Activated naive CD4-positive, alpha-beta T cell treated with anti-CD3 and anti-CD28 coated beads, Interleukin-2, amount 50 U/mL, for 72 hours (primary cell): ENCODE results near the gene KRTAP12-4. TPM values are rescaled to one million over a fixed set of nuclear protein-coding genes. Genes with fewer than 3 reads are reported as not detected.
"Not testable (repeated sequence)": the region's sequence is repeated elsewhere in the genome, so short reads cannot be mapped to it uniquely, and the experiment has no call there.

Experiments
- ATAC-seq, 2 donors: fragments of 150-1000 bp; cut with Tn5 transposase; 2 replicates each; pipeline ENCODE4 v1.10.0; 2021; ENCODE audit warnings: mild to moderate bottlenecking in 2 of 2, moderate library complexity in 2 of 2
- DNase-seq, 2 donors: peaks; one replicate each; pipeline ENCODE4 v3.0.0; 2021 to 2022; ENCODE audit warnings: low spot score in 2 of 2
- H3K27ac Mint-ChIP-seq, 2 donors: one replicate each; pipeline ENCODE4 v1.8.0; 2022; ENCODE audit warnings: mild to moderate bottlenecking in 2 of 2, mixed read lengths in 2 of 2
- H3K36me3 Mint-ChIP-seq, 2 donors: one replicate each; pipeline ENCODE4 v1.8.0; 2022; ENCODE audit warnings: mixed read lengths in 2 of 2
- H3K9me3 Mint-ChIP-seq, 2 donors: one replicate each; pipeline ENCODE4 v1.8.0; 2022; ENCODE audit warnings: mixed read lengths in 2 of 2
- total RNA-seq, 2 donors: library from RNA; stranded (reverse); gene quantifications; one replicate each; pipeline ENCODE4 v1.2.3, GENCODE V29; 2022

The KRTAP12-4 gene
- total RNA-seq, 2 donors from 2014 or later = not detected

DNA sequence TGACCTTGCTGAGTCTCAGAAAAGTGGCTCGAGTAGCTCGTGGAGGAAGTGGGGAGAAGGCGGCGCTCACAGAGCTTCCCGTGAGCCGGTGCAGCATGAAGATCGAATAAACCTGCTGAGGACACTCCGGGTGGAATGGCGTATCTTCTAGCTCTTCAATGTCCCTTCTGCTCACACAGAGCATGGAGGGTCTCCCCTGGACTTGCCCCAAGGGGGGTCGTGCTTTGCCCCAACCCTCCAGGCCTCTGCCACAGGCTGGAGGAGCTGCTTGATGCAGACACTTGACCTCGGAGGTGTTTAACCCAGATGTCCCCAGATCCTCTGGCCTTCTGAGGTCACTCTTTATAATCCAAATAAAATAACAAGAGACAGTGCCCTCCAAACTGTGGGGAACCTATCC, 40.3 kb upstream of the KRTAP12-4 start:
- ATAC-seq (no peak), DNase-seq (peak in 1 of 2 donors; percentile 35)
- no peak overlapping the region for H3K27ac Mint-ChIP-seq
- peaks cover 0 to 10% of the 10 kb centered on the region in 2 donors for H3K36me3 Mint-ChIP-seq
- H3K9me3 Mint-ChIP-seq = peaks cover 7 to 13% of the 10 kb centered on the region in 2 donors

DNA sequence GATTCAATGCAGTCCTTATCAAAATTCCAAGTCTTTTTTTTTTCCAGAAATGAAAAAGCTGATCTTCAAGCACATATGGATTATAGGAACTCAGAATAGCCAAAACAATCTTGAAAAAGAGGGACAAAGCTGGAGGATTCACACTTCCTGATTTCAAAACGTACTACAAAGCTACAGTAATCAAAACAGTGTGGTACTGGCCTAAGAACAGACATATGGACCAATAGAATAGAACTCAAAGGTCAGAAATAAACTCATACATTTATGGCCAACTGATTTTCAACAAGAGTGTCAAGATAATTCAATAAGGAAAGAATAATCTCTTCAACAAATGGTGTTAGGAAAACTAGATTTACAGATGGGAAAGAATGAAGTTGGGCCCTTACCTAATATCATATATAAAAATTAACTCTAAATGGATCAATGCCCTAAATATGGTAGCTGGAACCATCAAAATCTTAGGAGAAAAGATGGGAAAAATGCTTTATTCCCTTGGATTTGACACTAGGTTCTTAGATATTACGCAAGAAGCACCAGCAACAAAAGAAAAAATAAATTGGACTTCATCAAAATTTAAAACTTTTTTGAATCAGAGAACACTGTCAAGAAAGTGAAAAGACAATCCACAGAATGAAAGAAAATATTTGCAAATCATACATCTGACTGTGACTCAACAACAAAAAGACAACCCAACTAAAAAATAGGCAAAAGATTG, 38.5 kb upstream of the KRTAP12-4 start:
- H3K9me3 Mint-ChIP-seq = peaks cover 7 to 13% of the 10 kb centered on the region in 2 donors
- H3K36me3 Mint-ChIP-seq = peaks cover 0 to 10% of the 10 kb centered on the region in 2 donors
- no peak for DNase-seq
- ATAC-seq = no peak
- H3K27ac Mint-ChIP-seq = no peak overlapping the region

DNA sequence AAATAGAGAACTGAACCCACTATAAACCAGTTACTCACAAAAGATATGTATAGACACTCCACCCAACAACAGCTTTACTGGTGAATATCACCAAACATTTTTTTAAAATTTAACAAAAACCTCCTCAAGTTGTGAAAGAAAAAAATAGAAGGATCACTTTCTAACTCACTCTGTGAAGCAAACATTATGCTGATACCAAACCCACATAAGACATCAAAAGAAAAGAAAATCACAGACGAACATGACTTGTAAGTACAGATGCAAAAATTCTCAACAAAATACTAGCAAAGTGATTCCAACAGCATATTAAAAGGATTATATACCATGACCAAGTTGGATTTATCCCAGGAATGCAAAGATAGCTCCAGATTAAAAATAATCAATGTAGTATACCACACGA, 37.2 kb upstream of the KRTAP12-4 start:
- H3K27ac Mint-ChIP-seq = no peak overlapping the region
- DNase-seq = no peak
- H3K9me3 Mint-ChIP-seq = peaks cover 7 to 13% of the 10 kb centered on the region in 2 donors
- ATAC-seq = no peak
- H3K36me3 Mint-ChIP-seq = peaks cover 0 to 10% of the 10 kb centered on the region in 2 donors

DNA sequence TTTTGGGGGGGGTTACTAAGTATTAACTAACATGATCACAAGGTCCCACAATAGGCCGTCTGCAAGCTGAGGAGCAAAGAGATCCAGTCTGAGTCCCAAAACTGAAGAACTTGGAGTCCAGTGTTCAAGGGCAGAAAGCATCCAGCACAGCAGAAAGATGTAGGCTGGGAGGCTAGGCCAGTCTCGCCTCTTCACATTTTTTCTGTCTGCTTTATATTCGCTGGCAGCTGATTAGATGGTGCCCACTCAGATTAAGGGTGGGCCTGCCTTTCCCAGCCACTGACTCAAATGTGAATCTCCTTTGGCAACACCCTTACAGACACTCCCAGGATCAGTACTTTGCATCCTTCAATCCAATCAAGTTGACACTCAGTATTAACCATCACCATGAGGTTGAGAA, 35.3 kb upstream of the KRTAP12-4 start:
- not testable (repeated sequence) for ATAC-seq, DNase-seq, H3K27ac Mint-ChIP-seq
- Mint-ChIP-seq H3K9me3 (peaks cover 7 to 13% of the 10 kb centered on the region in 2 donors), H3K36me3 (peaks cover 0 to 10% of the 10 kb centered on the region in 2 donors)

DNA sequence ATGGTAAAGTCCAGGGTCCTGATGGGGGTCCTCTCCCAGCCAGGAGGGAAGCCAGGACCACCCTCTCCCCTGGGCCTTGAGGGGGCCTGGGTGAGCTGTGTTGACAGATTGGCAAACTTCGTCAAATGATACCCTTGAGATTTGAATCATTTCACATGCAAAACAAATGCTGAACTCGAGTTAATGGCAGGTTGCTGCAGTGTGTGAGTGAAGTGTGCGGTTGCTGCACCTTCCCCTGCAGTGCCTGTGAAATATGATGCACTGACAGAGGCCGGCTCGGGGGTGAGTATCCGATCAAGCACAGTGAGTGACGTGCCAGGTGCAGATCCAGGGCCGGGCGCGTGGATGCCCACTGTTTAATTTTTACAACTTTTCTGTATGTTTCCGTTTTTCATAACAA, 33.2 kb upstream of the KRTAP12-4 start:
- Mint-ChIP-seq H3K36me3 (peaks cover 0 to 5% of the 10 kb centered on the region in 2 donors), H3K27ac (peak overlapping the region in 1 of 2 donors; percentile 90), H3K9me3 (peaks cover 3 to 4% of the 10 kb centered on the region in 2 donors)
- DNase-seq (no peak), ATAC-seq (no peak)

DNA sequence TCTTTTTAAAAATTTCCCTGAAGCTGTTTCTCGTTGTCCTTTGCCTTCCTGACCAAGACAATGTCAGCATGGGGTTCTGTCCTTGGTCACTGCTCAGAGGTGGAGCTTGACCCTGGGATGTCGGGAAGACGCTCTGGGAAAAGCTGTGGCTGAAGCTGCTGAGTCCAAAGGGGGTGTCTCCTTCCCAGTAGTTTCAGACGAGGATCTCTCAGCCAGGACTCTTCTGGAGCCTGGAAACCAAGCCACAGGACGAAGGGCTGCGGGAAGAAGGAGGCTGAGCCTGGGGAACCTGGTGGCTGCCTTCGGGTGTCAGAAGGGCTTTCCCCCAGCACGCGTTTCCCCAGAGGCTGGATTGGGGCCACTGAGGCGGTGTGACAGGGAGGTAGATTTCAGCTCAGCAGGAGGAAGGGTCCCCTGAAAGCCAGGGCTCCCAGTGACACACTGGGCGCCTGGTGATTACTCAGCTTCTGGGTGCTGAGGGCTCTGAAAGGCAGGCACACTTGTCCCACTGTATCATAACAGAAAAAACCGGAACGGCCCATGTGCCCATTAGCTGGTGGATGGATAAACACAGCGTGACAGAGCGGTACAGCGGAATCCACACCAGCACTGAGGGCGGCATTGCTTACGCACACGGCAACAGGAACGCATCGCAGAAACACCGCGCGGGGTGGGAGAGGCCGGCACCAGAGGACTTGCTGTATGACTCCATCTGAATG, 32.5 kb upstream of the KRTAP12-4 start:
- Mint-ChIP-seq H3K9me3 (no peaks in the 10 kb centered on the region), H3K36me3 (no peaks in the 10 kb centered on the region), H3K27ac (peak overlapping the region; percentile 8 to 41)
- ATAC-seq (no peak), DNase-seq (no peak)

DNA sequence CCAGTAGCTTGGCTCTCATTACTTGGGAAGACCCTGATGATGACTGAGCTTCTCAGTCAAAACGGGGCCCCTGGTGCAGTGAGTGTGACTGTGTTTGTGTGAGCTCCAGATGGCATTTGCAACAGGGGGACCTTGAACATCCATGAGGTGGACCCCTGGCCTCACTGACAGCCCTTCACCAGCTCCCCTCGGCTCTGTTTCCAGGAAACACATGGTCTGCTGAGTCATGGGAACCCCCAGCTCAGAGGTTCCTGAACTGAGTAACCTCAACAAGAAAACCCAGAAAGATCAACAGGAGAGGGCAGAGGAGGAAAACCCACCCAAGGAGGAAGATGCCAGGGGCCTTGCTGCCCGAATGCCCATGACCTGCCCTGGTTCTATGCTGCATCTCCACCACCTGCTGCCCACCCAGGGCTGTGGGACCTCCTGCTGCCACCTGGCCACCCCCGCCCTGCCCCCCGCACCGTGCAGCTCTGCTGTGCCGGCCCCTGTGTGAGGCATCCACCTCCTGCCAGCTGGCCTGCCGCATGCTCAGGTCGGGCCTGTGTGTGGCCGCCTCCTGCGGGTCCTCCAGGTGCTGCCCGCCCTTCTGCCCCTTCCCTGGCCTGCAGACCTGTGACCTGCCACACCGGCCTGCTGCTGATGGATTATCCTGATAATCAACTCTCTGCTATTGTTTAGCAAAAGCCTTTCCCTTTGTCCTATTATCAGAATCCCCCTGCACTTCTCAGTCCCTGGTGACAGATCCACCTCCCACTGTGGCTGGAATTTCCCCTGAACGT, 31.7 kb upstream of the KRTAP12-4 start:
- DNase-seq = no peak
- peak; percentile 14 to 30 for ATAC-seq
- peak overlapping the region; percentile 8 to 76 for H3K27ac Mint-ChIP-seq

DNA sequence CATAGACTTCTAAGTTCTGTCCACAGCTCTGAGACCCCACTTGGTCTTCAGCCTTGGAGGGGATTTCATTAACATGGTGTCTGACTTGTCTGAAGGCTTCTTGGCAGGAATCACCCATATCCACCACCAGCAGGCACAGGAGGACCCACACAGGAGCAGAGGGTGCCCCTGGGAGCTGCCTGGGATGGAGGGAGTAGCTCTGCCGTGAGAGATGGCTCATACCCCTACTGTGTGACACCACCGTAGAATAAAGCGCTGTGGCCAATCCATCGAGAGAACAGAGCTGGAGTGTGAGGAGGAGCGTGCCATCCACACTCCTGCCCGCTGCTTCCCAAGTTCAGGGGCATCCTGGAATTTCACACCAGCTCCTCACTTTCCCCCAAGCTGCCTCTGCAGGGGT, 30.6 kb upstream of the KRTAP12-4 start:
- DNase-seq, ATAC-seq, H3K36me3 Mint-ChIP-seq, H3K9me3 Mint-ChIP-seq, H3K27ac Mint-ChIP-seq: not testable (repeated sequence)

More for the DNA sequence above, 31.7 kb upstream of the KRTAP12-4 start:
- H3K36me3 Mint-ChIP-seq = no peaks in the 10 kb centered on the region
- H3K9me3 Mint-ChIP-seq = no peaks in the 10 kb centered on the region

DNA sequence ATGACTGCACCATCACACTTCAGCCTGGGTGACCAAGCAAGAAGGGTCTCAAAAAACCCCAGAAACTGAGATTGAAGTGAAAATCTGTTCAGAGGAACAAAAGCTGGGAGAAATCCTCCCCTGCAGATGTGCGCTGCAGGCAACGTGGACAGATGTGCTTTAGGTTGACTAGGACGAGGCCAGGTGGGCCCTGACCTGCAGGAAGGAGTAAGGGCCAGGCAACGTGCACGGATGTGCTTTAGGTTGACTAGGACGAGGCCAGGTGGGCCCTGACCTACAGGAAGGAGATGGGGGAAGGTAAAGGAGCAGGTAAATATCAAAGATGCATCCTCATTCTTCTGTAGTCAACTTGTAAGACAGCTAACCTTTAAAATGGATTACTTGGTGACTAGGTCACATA, 30.0 kb upstream of the KRTAP12-4 start:
- Mint-ChIP-seq H3K36me3 (no peaks in the 10 kb centered on the region), H3K9me3 (no peaks in the 10 kb centered on the region), H3K27ac (peak overlapping the region in 1 of 2 donors; percentile 7)
- DNase-seq (no peak), ATAC-seq (no peak)

DNA sequence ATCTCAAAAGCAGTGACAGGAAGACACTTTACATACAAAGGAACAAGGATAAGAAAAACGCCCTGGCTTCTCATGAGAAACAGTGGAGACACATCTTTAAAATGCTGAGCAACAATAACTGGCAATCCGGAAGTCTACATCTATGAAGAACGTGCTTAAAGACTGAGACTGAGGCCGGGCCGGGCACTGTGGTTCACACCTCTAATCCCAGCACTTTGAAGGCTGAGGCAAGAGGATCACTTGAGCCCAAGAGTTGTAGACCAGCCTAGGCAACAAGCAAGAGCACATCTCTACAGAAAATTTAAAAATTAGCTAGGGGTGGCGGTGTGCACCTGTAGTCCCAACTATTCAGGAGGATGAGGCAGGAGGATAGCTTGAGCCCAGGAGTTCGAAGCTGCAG, 29.6 kb upstream of the KRTAP12-4 start:
- no peak for ATAC-seq
- H3K9me3 Mint-ChIP-seq = no peaks in the 10 kb centered on the region
- no peaks in the 10 kb centered on the region for H3K36me3 Mint-ChIP-seq
- DNase-seq = no peak
- peak overlapping the region in 1 of 2 donors; percentile 7 for H3K27ac Mint-ChIP-seq

DNA sequence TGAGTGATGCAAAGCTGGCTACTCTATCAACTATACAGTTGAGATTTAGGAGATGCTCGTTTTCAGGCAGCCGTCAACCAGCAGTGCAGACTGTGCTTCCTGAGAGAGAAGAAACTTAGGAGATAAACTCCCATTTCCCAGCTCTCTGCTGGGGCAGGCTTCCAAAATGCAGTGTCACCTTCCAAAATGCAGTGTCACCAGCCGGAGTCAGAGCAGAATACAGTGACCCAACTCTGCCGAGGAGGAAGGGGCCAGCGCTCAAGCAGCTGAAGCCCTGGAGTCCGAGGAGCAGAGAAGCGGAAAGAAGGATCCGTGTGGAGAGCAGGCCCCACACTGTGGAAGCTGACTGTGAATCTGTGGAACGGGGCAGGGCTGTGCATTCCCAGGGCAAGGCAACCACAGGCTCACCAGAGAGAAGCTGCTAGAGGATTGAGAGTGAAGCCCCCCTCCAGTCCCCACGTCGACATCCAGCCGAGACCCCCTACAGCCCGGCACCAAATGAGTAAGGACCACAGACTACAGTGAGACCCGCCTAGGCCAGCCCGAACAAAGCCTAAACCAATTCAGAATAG, 28.2 kb upstream of the KRTAP12-4 start:
- H3K36me3 Mint-ChIP-seq = no peaks in the 10 kb centered on the region
- H3K9me3 Mint-ChIP-seq = no peaks in the 10 kb centered on the region
- peak overlapping the region in 1 of 2 donors; percentile 14 for H3K27ac Mint-ChIP-seq
- DNase-seq (no peak), ATAC-seq (no peak)

DNA sequence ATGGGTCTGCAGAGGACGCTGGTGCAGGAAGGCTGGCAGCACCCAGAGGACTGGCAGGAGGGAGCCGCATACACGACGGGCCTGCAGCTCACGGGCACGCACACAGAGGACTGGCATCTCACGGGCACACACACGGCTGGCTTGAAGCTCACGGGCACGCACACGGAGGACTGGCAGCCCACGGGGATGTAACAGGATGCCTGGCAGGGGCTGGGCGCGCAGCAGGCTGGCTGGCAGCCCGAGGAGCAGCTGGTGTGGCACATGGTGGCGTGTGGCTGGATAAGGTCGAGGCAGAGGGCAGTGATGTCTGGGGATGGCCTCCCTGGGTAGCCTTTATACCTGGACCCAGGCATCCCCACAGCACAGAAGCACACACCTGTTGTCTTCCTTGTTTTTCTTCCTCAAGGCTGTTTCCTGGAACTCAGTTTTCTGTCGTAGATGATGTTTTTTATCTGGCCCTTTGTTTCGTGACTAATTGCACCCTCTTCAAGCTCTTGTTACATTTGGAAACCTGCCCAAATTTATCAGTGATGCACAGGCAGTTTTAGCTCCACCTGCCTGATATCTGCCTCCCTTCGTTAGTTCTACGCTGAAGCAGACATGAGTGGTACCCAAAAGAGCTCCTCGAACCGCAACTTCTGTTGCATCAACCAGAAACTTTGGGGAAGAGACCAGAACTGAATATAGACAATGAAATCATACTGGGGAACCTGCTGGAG, 27.6 kb upstream of the KRTAP12-4 start, which contains the start of gene KRTAP12-1:
TSS of gene KRTAP12-1 (minus strand) at position 303 of the 719 bp plus-strand sequence. CDS start at position 263, 40 bp downstream.
- ATAC-seq = no peak
- Mint-ChIP-seq H3K36me3 (no peaks in the 10 kb centered on the region), H3K9me3 (no peaks in the 10 kb centered on the region), H3K27ac (peak within 1 kb of the TSS; percentile 14 to 22)
- DNase-seq = no peak

DNA sequence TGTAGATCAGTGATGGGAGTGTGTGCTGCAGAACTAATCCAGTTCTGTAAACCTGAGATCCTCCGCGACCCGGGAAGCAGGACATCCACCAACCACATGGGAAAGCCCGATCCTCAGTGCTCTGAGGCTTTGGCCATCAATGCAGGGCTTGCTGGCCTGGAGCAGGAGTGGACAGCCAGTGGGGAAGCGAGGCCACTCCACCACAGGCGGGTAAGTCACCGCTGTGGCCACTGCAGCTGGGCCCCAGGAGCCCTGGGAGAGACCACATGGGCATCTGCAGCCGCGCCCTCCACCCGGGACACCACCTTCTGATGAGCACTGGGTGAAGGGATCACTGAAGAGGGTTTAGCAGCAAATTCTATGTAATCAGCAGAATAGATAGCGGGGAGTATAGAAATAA, 26.7 kb upstream of the KRTAP12-4 start:
- DNase-seq = no peak
- Mint-ChIP-seq H3K27ac (peak overlapping the region in 1 of 2 donors; percentile 22), H3K36me3 (no peaks in the 10 kb centered on the region), H3K9me3 (no peaks in the 10 kb centered on the region)
- no peak for ATAC-seq

DNA sequence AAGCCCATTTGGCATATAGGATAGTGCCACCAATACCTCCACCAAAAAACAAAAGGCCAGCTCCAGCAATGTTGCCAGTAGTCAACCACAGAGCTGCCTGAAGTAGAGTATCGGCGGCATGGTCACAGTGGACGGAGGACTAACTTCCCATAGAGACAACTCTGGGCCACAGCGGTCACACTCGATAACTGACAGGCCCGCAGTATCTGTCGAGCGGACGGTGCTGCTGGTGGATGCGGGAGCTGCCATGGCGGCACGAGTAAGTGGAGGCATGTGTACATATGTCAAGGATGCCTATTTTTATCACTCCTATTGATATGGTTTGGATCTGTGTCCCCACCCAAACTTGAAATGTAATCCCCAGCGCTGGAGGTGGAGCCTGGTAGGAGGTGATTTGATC, 23.4 kb upstream of the KRTAP12-4 start:
- ATAC-seq (no peak), DNase-seq (no peak)
- H3K9me3 Mint-ChIP-seq = peaks cover 6 to 7% of the 10 kb centered on the region in 2 donors
- H3K36me3 Mint-ChIP-seq = peaks cover 0 to 3% of the 10 kb centered on the region in 2 donors
- H3K27ac Mint-ChIP-seq = no peak overlapping the region

DNA sequence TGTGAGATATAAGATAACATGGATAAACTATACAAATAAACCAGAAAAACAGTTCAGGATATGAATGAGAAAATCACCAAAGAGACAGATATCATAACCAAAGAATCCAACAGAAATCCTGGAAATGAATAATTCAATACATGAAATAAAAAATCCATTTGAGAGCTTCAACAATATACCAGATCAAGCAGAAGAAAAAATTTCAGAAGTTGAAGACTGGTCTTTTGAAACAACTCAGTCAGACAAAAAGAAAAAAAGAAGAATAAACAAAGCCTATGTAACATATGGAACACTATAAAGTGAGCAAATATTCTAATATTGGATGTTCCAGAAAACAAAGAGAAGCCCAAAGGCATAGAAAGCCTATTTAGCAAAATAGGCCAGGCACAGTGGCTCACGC, 17.5 kb upstream of the KRTAP12-4 start:
- ATAC-seq = no peak
- no peak for DNase-seq
- no peak overlapping the region for H3K27ac Mint-ChIP-seq
- H3K36me3 Mint-ChIP-seq = peaks cover 5 to 19% of the 10 kb centered on the region in 2 donors
- H3K9me3 Mint-ChIP-seq = peaks cover 16 to 20% of the 10 kb centered on the region in 2 donors
